ENCODE measurements around the gene SRD5A1. TPM values are rescaled to one million over a fixed set of nuclear protein-coding genes. Genes with fewer than 3 reads are reported as not detected.

The SRD5A1 gene
- total RNA-seq, 1 donor from 2014 or later, result 12.8 TPM

- Mint-ChIP-seq H3K4me3 (no peak overlapping the region), H3K27me3 (ENCODE audit: low read depth) (peaks cover 57% of the 10 kb centered on the region), H3K9me3 (peaks cover 2% of the 10 kb centered on the region), H3K27ac (no peak overlapping the region), H3K4me1 (peaks cover 12% of the 10 kb centered on the region), H3K36me3 (no peaks in the 10 kb centered on the region)
- DNase-seq (ENCODE audit: low spot score in 2 of 2, unreplicated experiment in 2 of 2), result no peak
- TF ChIP-seq, protein P1, sequence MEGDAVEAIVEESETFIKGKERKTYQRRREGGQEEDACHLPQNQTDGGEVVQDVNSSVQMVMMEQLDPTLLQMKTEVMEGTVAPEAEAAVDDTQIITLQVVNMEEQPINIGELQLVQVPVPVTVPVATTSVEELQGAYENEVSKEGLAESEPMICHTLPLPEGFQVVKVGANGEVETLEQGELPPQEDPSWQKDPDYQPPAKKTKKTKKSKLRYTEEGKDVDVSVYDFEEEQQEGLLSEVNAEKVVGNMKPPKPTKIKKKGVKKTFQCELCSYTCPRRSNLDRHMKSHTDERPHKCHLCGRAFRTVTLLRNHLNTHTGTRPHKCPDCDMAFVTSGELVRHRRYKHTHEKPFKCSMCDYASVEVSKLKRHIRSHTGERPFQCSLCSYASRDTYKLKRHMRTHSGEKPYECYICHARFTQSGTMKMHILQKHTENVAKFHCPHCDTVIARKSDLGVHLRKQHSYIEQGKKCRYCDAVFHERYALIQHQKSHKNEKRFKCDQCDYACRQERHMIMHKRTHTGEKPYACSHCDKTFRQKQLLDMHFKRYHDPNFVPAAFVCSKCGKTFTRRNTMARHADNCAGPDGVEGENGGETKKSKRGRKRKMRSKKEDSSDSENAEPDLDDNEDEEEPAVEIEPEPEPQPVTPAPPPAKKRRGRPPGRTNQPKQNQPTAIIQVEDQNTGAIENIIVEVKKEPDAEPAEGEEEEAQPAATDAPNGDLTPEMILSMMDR (IDR thresholded peaks at IDR 0.05; ENCODE audit: unreplicated experiment), result no peak
Measured at GRCh38 chr5:6586647-6587042, 46.6 kb upstream of the SRD5A1 start.

DNA sequence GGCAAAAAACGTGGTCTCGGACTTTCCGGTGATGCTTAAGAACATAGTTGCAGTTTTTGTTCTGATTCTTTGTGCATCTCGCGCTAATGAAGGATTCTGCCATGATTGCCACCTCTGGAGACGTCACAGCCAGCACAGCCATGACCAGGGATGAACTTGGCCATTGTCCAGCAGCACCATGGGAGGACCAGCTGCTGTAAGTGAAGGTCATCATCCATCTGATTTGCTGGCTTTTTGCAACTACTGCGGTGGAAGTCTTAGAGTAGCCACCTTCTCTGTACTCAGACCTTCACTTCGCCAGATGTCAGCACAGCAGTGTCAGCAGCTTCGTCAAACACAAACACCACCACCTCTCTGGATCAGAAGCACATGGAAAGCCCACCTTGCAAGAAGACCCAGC lies 46.1 kb upstream of the SRD5A1 start:
- no peaks in the 10 kb centered on the region for H3K36me3 Mint-ChIP-seq
- TF ChIP-seq, protein P1 (IDR thresholded peaks at IDR 0.05; ENCODE audit: unreplicated experiment), result no peak
- no peak overlapping the region for H3K4me3 Mint-ChIP-seq
- peaks cover 52% of the 10 kb centered on the region for H3K27me3 Mint-ChIP-seq (ENCODE audit: low read depth)
- DNase-seq (ENCODE audit: low spot score in 2 of 2, unreplicated experiment in 2 of 2), result no peak
- H3K4me1 Mint-ChIP-seq, result peaks cover 6% of the 10 kb centered on the region
- no peak overlapping the region for H3K27ac Mint-ChIP-seq
- H3K9me3 Mint-ChIP-seq, result peaks cover 3% of the 10 kb centered on the region

DNA sequence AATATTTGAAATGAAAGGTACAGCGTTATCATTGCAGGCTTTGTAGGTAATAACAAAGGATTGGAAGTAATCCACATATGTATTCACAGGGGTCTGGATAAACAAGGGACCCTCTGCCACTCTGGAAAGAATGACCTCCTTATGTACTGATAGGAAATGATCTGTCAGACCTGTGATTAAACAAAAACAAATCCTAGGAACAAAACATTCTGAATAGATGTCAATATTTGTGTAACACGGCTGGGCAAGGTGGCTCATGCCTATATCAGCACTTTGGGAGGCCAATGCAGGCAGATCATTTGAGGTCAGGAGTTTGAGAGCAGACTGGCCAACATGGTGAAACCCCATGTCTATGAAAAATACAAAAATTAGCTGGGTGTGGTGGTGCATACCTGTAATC lies 42.7 kb upstream of the SRD5A1 start:
- Mint-ChIP-seq H3K27ac (no peak overlapping the region), H3K36me3 (peaks cover 6% of the 10 kb centered on the region), H3K4me1 (no peaks in the 10 kb centered on the region), H3K9me3 (peaks cover 3% of the 10 kb centered on the region), H3K4me3 (no peak overlapping the region), H3K27me3 (ENCODE audit: low read depth) (peaks cover 24% of the 10 kb centered on the region)
- TF ChIP-seq, protein P1 (IDR thresholded peaks at IDR 0.05; ENCODE audit: unreplicated experiment), result no peak
- no peak for DNase-seq (ENCODE audit: low spot score in 2 of 2, unreplicated experiment in 2 of 2)

DNA sequence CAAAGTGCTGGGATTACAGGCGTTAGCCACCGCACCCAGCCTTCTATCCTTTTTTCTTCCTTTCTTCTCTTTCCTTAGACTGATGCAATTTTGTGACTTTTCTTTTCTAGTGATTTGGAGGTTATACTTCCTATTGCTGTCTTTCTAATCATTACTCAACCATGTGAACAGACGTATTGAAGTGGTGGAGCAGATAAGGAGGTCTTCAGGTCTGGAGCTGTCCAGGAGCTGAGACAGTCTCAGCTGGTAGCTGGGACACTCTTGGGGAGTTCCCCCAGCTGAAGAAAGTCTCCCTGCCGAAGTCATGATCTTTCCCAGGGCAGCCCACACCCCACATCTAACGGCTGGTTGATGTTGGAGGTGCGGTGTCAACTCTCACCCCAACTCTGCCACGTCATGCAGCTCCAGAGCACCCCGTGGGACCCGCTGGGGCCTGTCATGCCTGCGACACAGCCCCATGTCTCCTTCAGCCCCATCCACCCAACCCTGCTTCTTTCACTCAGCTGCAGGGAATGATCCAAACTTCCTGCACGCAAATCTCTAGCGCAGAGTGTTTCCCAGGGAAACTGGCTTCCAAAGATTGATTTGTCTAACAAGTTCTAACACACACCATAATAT lies 41.5 kb upstream of the SRD5A1 start:
- no peaks in the 10 kb centered on the region for H3K4me1 Mint-ChIP-seq
- no peak overlapping the region for H3K4me3 Mint-ChIP-seq
- TF ChIP-seq, protein P1 (IDR thresholded peaks at IDR 0.05; ENCODE audit: unreplicated experiment), result no peak
- DNase-seq (ENCODE audit: low spot score in 2 of 2, unreplicated experiment in 2 of 2), result no peak
- H3K36me3 Mint-ChIP-seq, result peaks cover 12% of the 10 kb centered on the region
- H3K9me3 Mint-ChIP-seq, result peaks cover 3% of the 10 kb centered on the region
- no peak overlapping the region for H3K27ac Mint-ChIP-seq
- H3K27me3 Mint-ChIP-seq (ENCODE audit: low read depth), result peaks cover 12% of the 10 kb centered on the region

DNA sequence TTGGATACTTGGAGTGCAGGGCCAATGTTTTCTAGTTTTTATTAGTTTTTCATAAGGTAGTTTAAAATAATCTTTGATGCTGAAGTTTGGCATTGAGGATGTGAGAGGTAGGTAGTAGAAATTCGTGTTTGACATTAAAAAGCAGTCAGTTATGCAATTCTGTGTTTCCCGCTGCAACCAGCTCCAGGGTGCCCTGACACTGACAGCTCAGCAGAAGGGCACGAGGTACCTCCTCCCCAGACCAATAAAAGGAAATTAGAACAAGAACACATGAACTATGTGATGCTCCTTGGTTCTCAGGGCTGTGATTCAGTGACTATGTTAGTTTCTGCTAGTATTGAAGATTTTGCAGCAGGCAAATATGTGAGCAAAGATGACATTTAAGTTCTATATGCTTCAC lies 40.6 kb upstream of the SRD5A1 start:
- TF ChIP-seq, protein P1 (IDR thresholded peaks at IDR 0.05; ENCODE audit: unreplicated experiment), result no peak
- H3K36me3 Mint-ChIP-seq, result peaks cover 20% of the 10 kb centered on the region
- DNase-seq (ENCODE audit: low spot score in 2 of 2, unreplicated experiment in 2 of 2), result no peak
- H3K4me1 Mint-ChIP-seq, result no peaks in the 10 kb centered on the region
- H3K4me3 Mint-ChIP-seq, result no peak overlapping the region
- peaks cover 6% of the 10 kb centered on the region for H3K27me3 Mint-ChIP-seq (ENCODE audit: low read depth)
- no peak overlapping the region for H3K27ac Mint-ChIP-seq
- H3K9me3 Mint-ChIP-seq, result peaks cover 3% of the 10 kb centered on the region
